Measurements from ENCODE around the gene MCM9. TPM values are rescaled to one million over a fixed set of nuclear protein-coding genes. Genes with fewer than 3 reads are reported as not detected.
A peak's percentile ranks its signal among the peaks of the same experiment; 100 is the strongest.

MCM9 gene
- total RNA-seq, 1 donor from 2014 or later: 10.1 TPM

GRCh38 chr6:118895859-118896258 is 39.1 kb downstream of the MCM9 start:
- Histone ChIP-seq H3K79me2 (ENCODE audit: insufficient read depth, low read length) (peaks cover 85% of the 10 kb centered on the region), H3K4me1 (ENCODE audit: insufficient read depth, low read length) (peaks cover 15% of the 10 kb centered on the region), H3K36me3 (ENCODE audit: insufficient read depth, low read length) (peaks cover 15% of the 10 kb centered on the region), H3K4me2 (ENCODE audit: low read length) (peak overlapping the region; percentile 92), H3K4me3 (ENCODE audit: insufficient read depth, low read depth, low read length) (peak overlapping the region; percentile 91), H3K27ac (ENCODE audit: low read depth, low read length) (peak overlapping the region; percentile 93), H4K20me1 (ENCODE audit: insufficient read depth, low read length) (peaks cover 10% of the 10 kb centered on the region), H2AFZ (ENCODE audit: low read depth, low read length) (no peak overlapping the region), H3K9me3 (ENCODE audit: insufficient read depth, low read depth, low read length) (no peaks in the 10 kb centered on the region), H3K27me3 (ENCODE audit: insufficient read depth, low read length) (no peaks in the 10 kb centered on the region), H3K9ac (ENCODE audit: low read length) (peak overlapping the region; percentile 94)
- peaks cover 6% of the 10 kb centered on the region for H3K36me3 Mint-ChIP-seq (ENCODE audit: low read depth, unreplicated experiment)
- DNase-seq (ENCODE audit: low read depth) (no peak), FAIRE-seq (no peak)
- peaks cover 40% of the 10 kb centered on the region for H3K4me1 Mint-ChIP-seq (ENCODE audit: low read depth, unreplicated experiment)
- H3K27ac Mint-ChIP-seq (ENCODE audit: unreplicated experiment): peak overlapping the region; percentile 95
- no peaks in the 10 kb centered on the region for H3K27me3 Mint-ChIP-seq (ENCODE audit: low read depth, unreplicated experiment)
- H3K4me3 Mint-ChIP-seq (ENCODE audit: unreplicated experiment): peak overlapping the region; percentile 95
- TF ChIP-seq EZH2 (IDR thresholded peaks at IDR 0.05; ENCODE audit: insufficient read depth, low read length): no peak
- TF ChIP-seq, protein P1, sequence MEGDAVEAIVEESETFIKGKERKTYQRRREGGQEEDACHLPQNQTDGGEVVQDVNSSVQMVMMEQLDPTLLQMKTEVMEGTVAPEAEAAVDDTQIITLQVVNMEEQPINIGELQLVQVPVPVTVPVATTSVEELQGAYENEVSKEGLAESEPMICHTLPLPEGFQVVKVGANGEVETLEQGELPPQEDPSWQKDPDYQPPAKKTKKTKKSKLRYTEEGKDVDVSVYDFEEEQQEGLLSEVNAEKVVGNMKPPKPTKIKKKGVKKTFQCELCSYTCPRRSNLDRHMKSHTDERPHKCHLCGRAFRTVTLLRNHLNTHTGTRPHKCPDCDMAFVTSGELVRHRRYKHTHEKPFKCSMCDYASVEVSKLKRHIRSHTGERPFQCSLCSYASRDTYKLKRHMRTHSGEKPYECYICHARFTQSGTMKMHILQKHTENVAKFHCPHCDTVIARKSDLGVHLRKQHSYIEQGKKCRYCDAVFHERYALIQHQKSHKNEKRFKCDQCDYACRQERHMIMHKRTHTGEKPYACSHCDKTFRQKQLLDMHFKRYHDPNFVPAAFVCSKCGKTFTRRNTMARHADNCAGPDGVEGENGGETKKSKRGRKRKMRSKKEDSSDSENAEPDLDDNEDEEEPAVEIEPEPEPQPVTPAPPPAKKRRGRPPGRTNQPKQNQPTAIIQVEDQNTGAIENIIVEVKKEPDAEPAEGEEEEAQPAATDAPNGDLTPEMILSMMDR (IDR thresholded peaks at IDR 0.05; ENCODE audit: insufficient read depth, low read depth, low read length): no peak
- no peaks in the 10 kb centered on the region for H3K9me3 Mint-ChIP-seq (ENCODE audit: unreplicated experiment)

DNA sequence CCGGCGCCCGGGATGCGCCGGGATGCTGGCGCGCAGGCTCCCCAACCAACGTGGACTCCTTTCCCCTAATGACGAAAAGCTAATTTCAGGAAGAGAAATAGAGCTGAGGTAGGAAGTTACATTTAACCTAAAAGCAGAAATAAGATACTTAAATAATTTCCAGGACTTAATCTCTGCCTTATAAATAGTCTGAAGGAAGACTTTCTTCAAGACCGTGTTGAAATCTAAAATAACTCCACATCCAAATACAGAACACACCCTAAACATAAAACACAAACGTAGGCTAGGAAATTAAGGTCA is 39.7 kb downstream of the MCM9 start:
- H3K9me3 ChIP-seq (ENCODE audit: insufficient read depth, low read depth, low read length): no peaks in the 10 kb centered on the region
- no peaks in the 10 kb centered on the region for H3K27me3 ChIP-seq (ENCODE audit: insufficient read depth, low read length)
- no peak overlapping the region for H2AFZ ChIP-seq (ENCODE audit: low read depth, low read length)
- Mint-ChIP-seq H3K27me3 (ENCODE audit: low read depth, unreplicated experiment) (no peaks in the 10 kb centered on the region), H3K4me1 (ENCODE audit: low read depth, unreplicated experiment) (peaks cover 34% of the 10 kb centered on the region), H3K36me3 (ENCODE audit: low read depth, unreplicated experiment) (peaks cover 6% of the 10 kb centered on the region), H3K27ac (ENCODE audit: unreplicated experiment) (peak overlapping the region; percentile 97), H3K4me3 (ENCODE audit: unreplicated experiment) (peak overlapping the region; percentile 95), H3K9me3 (ENCODE audit: unreplicated experiment) (no peaks in the 10 kb centered on the region)
- peak overlapping the region; percentile 93 for H3K27ac ChIP-seq (ENCODE audit: low read depth, low read length)
- H3K36me3 ChIP-seq (ENCODE audit: insufficient read depth, low read length): peaks cover 13% of the 10 kb centered on the region
- no peak for DNase-seq (ENCODE audit: low read depth)
- peak overlapping the region; percentile 92 for H3K4me2 ChIP-seq (ENCODE audit: low read length)
- peak overlapping the region; percentile 91 for H3K4me3 ChIP-seq (ENCODE audit: insufficient read depth, low read depth, low read length)
- no peak for TF ChIP-seq EZH2 (IDR thresholded peaks at IDR 0.05; ENCODE audit: insufficient read depth, low read length)
- TF ChIP-seq, protein P1 (IDR thresholded peaks at IDR 0.05; ENCODE audit: insufficient read depth, low read depth, low read length): no peak
- H3K9ac ChIP-seq (ENCODE audit: low read length): peak overlapping the region; percentile 94
- H3K79me2 ChIP-seq (ENCODE audit: insufficient read depth, low read length): peaks cover 85% of the 10 kb centered on the region
- peaks cover 11% of the 10 kb centered on the region for H3K4me1 ChIP-seq (ENCODE audit: insufficient read depth, low read length)
- H4K20me1 ChIP-seq (ENCODE audit: insufficient read depth, low read length): peaks cover 6% of the 10 kb centered on the region
- FAIRE-seq: no peak

DNA sequence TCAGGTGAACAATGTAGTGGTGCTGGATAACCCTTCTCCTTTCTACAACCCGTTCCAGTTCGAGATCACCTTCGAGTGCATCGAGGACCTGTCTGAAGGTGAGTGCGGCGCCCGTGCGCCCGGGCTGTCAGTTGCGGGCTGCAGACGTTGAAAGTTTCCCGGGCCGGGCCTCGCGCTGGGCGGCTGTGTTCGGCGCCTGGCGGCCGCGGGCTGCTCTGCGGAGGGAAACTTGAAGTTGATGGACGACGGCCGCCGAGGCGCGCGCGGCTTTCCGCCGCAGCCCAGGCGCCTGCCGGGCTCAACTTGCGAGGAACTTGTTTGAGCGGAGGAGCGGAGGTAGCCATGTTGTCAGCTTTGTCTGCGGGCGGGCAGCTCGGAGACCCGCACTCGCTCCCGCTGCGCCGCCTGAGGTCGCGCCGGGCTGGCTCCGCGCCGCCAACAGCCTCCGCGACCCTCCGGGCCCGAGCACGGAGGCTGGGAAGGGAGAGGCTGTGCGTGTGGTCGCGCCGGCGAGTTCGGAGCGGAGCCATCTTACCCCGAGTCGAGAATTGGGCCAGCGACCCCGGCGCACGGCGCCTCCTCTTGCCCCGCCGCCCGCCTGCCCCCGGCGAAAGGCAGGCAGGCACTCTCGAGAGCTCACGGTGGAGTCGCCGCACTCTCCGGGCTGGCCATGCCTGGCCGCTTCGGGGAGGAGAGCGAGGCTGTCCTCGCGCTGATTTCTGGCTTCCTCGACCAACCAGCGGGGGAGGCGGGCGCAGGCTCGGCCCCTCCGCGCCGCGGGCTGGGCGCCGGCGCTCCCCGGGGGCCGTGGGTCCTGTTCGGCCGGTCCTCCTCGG is 40.3 kb downstream of the MCM9 start:
- H3K9me3 ChIP-seq (ENCODE audit: insufficient read depth, low read depth, low read length): no peaks in the 10 kb centered on the region

More for the DNA sequence above, 40.3 kb downstream of the MCM9 start:
- peak overlapping the region; percentile 91 for H3K4me3 ChIP-seq (ENCODE audit: insufficient read depth, low read depth, low read length)
- DNase-seq (ENCODE audit: low read depth) (peak; percentile 47), FAIRE-seq (no peak)
- H2AFZ ChIP-seq (ENCODE audit: low read depth, low read length): peak overlapping the region; percentile 36
- peak overlapping the region; percentile 94 for H3K9ac ChIP-seq (ENCODE audit: low read length)
- H3K27ac ChIP-seq (ENCODE audit: low read depth, low read length): peak overlapping the region; percentile 93
- Mint-ChIP-seq H3K4me3 (ENCODE audit: unreplicated experiment) (peak overlapping the region; percentile 97), H3K27me3 (ENCODE audit: low read depth, unreplicated experiment) (no peaks in the 10 kb centered on the region), H3K27ac (ENCODE audit: unreplicated experiment) (peak overlapping the region; percentile 97), H3K4me1 (ENCODE audit: low read depth, unreplicated experiment) (peaks cover 29% of the 10 kb centered on the region), H3K36me3 (ENCODE audit: low read depth, unreplicated experiment) (peaks cover 6% of the 10 kb centered on the region), H3K9me3 (ENCODE audit: unreplicated experiment) (no peaks in the 10 kb centered on the region)
- H3K79me2 ChIP-seq (ENCODE audit: insufficient read depth, low read length): peaks cover 85% of the 10 kb centered on the region
- no peak for TF ChIP-seq EZH2 (IDR thresholded peaks at IDR 0.05; ENCODE audit: insufficient read depth, low read length)
- TF ChIP-seq, protein P1 (IDR thresholded peaks at IDR 0.05; ENCODE audit: insufficient read depth, low read depth, low read length): no peak
- peaks cover 8% of the 10 kb centered on the region for H3K36me3 ChIP-seq (ENCODE audit: insufficient read depth, low read length)
- H4K20me1 ChIP-seq (ENCODE audit: insufficient read depth, low read length): peaks cover under 1% of the 10 kb centered on the region
- peaks cover 10% of the 10 kb centered on the region for H3K4me1 ChIP-seq (ENCODE audit: insufficient read depth, low read length)
- no peaks in the 10 kb centered on the region for H3K27me3 ChIP-seq (ENCODE audit: insufficient read depth, low read length)
- peak overlapping the region; percentile 92 for H3K4me2 ChIP-seq (ENCODE audit: low read length)

Measured in astrocyte (in vitro differentiated cells and primary cell).